Right lobe of liver (tissue), 6 donors: ENCODE results near the gene CLEC18A. TPM values are rescaled to one million over a fixed set of nuclear protein-coding genes. Genes with fewer than 3 reads are reported as not detected.

Experiments used
- ATAC-seq, 4 donors: fragments of 200-7000 bp; cut with Tn5 transposase; one replicate each; pipeline ENCODE4 v1.9.1; 2020; ENCODE audit warnings: mild to moderate bottlenecking in 4 of 4, moderate library complexity in 4 of 4
- DNase-seq, 3 donors: peaks; one replicate each; pipeline ENCODE4 v3.0.0-alpha.2; 2020
- H3K27ac ChIP-seq, 3 donors: fragments of 200-600 bp; one replicate each; pipeline ENCODE4 v1.8.0; 2022
- H3K27me3 ChIP-seq, 2 donors: fragments of 200-600 bp; one replicate each; pipeline ENCODE4 v1.8.0; 2022
- H3K36me3 ChIP-seq, 4 donors: fragments of 200-600 bp; sonication (generic) in 1 of 4; one replicate each; pipeline versions ENCODE4 v1.5.1 to v1.8.0; 2017 to 2022; ENCODE audit warnings: control low read depth in 1 of 4
- H3K4me1 ChIP-seq, 4 donors: fragments of 200-600 bp; sonication (generic) in 1 of 4; one replicate each; pipeline versions ENCODE4 v1.5.1 to v1.8.0; 2017 to 2022; ENCODE audit warnings: control low read depth in 1 of 4
- H3K4me3 ChIP-seq, 3 donors: fragments of 200-600 bp; one replicate each; pipeline ENCODE4 v1.8.0; 2022
- H3K9me3 ChIP-seq, 4 donors: fragments of 200-600 bp; sonication (generic) in 1 of 4; one replicate each; pipeline versions ENCODE4 v1.5.1 to v1.8.0; 2017 to 2022; ENCODE audit warnings: control low read depth in 1 of 4
- CTCF ChIP-seq, 4 donors: fragments of 200-600 bp in 3 of 4; fragments of 450-650 bp in 1 of 4; IDR thresholded peaks; one replicate each; pipeline versions ENCODE4 v1.5.1 to v1.8.0; 2016 to 2022; ENCODE audit warnings: antibody characterized with exemption in 4 of 4, mild to moderate bottlenecking in 2 of 4
- POLR2A ChIP-seq: fragments of 450-650 bp; IDR thresholded peaks from one replicate; pipeline ENCODE4 v1.6.1; 2017; ENCODE audit warnings: antibody characterized with exemption, mild to moderate bottlenecking
- WGBS: methylation state at CpG from one replicate; pipeline ENCODE4 v1.1.6; 2018; ENCODE audit warnings: low coverage, low lambda C conversion rate; ENCODE audit not compliant: insufficient coverage; ENCODE audit errors: missing lambda C conversion rate; 5-methylcytosine and 5-hydroxymethylcytosine counted together
- intact Hi-C, 2 donors: fragments of 100-400 bp; cut with DNase I; formaldehyde crosslinking; loops; one replicate each; pipeline versions ENCODE4 v1.11.2 to v1.14.1; 2022
- total RNA-seq, 6 experiments: library from RNA; depleted of rRNA in 2 of 6; stranded (reverse); fragments of >200 nt in 2 of 6; fragmentation: NEBNext Ultra II Directional in 3 of 6; extraction: Animal tissue kit (Norgen Biotek cat#: 25700) in 3 of 6; gene quantifications; one replicate each; pipeline versions ENCODE4 v1.1.0 to v1.2.4, GENCODE V29; 2016 to 2023
- donor health status: DM: no; HTN: yes; CAD: no.
- donor health status: DM: no; HTN: no; CAD: no.
- donor health status: DM: no; HTN: no; CAD: no.
- donor health status: DM: no; HTN: yes; CAD: no.
- donor health status: DM: no; HTN: yes; CAD: no.

CLEC18A gene
- total RNA-seq, 6 experiments from 2014 or later: 0.11 to 1.1 (median 0.79) TPM; not detected in 2

DNA sequence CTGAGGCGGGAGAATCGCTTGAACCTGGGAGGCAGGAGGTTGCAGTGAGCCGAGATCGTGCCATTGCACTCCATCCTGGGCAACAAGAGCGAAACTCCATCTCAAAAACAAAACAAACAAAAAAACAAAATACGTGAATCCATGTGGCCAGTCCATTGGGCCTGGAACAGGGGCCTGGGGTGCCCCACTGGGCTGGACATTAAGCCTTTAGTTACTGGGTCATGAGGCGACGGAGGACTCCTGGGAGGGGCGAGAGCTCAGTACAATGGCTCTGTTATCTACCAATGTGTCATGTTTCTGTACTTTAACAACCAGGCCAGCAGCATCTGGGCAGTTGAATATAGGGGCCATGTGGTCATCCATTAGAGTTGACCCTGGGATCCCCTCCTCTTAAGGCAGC, 18.9 kb upstream of the CLEC18A start:
- intact Hi-C loops: loop anchor here in 1 of 2 donors (5.0 kb wide), 1 partner anchor 135 kb away; no protein-coding TSS in a partner anchor
- no peak for ATAC-seq
- Histone ChIP-seq H3K36me3 (peaks cover 0 to 54% (median 6%) of the 10 kb centered on the region in 4 donors), H3K27ac (no peak overlapping the region), H3K4me1 (no peaks in the 10 kb centered on the region), H3K27me3 (no peaks in the 10 kb centered on the region), H3K9me3 (no peaks in the 10 kb centered on the region), H3K4me3 (no peak overlapping the region)
- 86% methylated on average over 7 of the region's 9 CpGs for WGBS
- TF ChIP-seq POLR2A: no peak
- no peak for TF ChIP-seq CTCF (IDR thresholded peaks at IDR 0.05)
- no peak for DNase-seq

DNA sequence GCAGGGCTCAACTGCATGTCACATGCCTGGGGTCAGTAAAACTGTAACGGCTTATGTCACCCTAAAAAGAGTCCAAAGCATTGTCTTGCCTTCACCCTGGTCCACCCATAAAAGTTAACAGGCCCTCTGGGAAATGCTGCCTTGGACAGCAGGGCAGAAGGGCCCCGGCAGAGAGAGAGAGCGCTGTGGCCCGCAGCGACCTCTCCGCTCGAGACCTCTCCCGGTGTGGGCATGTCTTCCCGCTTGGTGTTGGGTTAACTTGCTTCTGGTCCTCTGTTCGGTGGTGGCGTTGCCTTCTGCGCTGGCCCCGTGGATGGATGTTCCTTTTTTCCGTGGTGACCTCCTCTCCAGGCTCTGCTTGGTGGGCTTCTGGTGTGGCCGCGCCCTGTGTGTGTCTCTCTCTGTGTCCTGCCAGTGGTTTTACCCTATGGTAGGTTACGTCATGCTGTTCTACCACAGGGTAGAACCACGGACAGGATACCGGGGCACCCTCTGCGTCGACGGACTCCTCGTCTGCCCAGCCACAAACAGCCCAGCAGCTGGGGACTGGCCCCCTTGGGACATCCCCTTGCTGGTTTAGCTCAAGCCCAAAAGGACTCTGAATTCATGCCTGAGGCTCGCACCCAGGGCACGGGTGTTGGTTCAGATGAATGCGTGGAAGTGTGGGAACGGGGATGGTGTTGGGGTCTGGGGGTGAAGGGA, 18.3 kb upstream of the CLEC18A start:
- Histone ChIP-seq H3K4me3 (no peak overlapping the region), H3K4me1 (no peaks in the 10 kb centered on the region), H3K27me3 (no peaks in the 10 kb centered on the region), H3K27ac (no peak overlapping the region), H3K36me3 (peaks cover 0 to 60% (median 8%) of the 10 kb centered on the region in 4 donors), H3K9me3 (no peaks in the 10 kb centered on the region)
- TF ChIP-seq POLR2A (no peak), CTCF (IDR thresholded peaks at IDR 0.05) (no peak)
- WGBS: 95% methylated on average over 12 of the region's 27 CpGs
- intact Hi-C loops: loop anchor here in 1 of 2 donors (5.0 kb wide), 1 partner anchor 136 kb away; no protein-coding TSS in a partner anchor
- no peak for DNase-seq
- no peak for ATAC-seq

DNA sequence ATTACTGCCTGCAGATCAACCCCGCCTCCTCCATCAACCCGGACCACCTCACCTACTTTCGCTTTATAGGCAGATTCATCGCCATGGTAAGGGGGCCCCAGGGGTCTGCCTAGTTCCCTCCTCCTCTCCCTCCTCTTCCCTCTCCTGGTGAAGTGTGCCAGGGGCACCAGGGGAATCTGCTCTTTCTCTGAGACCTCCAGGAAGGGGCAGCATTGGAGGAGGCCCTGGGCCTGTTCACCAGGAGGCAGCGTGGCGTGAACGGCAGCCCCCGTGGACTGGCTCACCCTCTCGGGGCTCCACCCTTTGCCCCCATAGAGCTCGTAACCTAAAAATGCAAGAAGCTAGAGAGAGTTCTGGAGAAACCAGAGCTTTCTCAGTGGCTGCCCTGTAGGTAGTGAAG, 17.1 kb upstream of the CLEC18A start:
- 86% methylated on average over 8 of the region's 10 CpGs for WGBS

DNA sequence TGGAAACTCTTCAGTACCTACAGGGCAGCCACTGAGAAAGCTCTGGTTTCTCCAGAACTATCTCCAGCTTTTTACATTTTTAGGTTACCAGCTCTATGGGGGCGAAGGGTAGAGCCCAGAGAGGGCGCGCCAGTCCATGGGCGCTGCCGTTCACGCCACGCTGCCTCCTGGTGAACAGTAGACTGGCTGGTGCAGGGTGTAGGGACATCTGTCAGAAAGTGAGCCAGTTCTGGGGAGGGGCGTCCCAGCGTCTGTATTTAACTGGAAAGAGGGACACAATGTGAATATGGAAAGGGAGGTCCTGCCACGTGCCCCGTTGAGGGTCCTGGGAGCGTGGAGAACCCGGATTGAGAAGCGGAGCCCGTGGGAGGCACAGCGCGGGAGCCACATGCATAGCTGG, 16.4 kb upstream of the CLEC18A start:
- 96% methylated on average over 13 of the region's 17 CpGs for WGBS
- no peak overlapping the region for H3K27ac ChIP-seq
- no peaks in the 10 kb centered on the region for H3K4me1 ChIP-seq
- H3K36me3 ChIP-seq: peaks cover 0 to 69% (median 8%) of the 10 kb centered on the region in 4 donors
- TF ChIP-seq POLR2A (no peak), CTCF (IDR thresholded peaks at IDR 0.05) (no peak)
- intact Hi-C loops: loop anchor here in 1 of 2 donors (5.0 kb wide), 1 partner anchor 137 kb away; no protein-coding TSS in a partner anchor
- DNase-seq: no peak
- no peaks in the 10 kb centered on the region for H3K27me3 ChIP-seq
- ATAC-seq: no peak
- no peak overlapping the region for H3K4me3 ChIP-seq
- no peaks in the 10 kb centered on the region for H3K9me3 ChIP-seq

More for the DNA sequence above, 17.1 kb upstream of the CLEC18A start:
- Histone ChIP-seq H3K27me3 (no peaks in the 10 kb centered on the region), H3K9me3 (no peaks in the 10 kb centered on the region), H3K27ac (no peak overlapping the region), H3K4me3 (no peak overlapping the region), H3K4me1 (no peaks in the 10 kb centered on the region), H3K36me3 (peaks cover 0 to 68% (median 8%) of the 10 kb centered on the region in 4 donors)
- intact Hi-C loops: loop anchor here in 1 of 2 donors (5.0 kb wide), 1 partner anchor 137 kb away; no protein-coding TSS in a partner anchor
- DNase-seq (no peak), ATAC-seq (no peak)
- no peak for TF ChIP-seq CTCF (IDR thresholded peaks at IDR 0.05)
- TF ChIP-seq POLR2A: no peak
